B cell (primary cell): Measurements from ENCODE around the gene P3H3. TPM values are rescaled to one million over a fixed set of nuclear protein-coding genes. Genes with fewer than 3 reads are reported as not detected.
A peak's percentile ranks its signal among the peaks of the same experiment; 100 is the strongest.

Experiments
- ATAC-seq: fragments of 200-7000 bp; cut with Tn5 transposase; one replicate; pipeline ENCODE4 v1.10.0; 2021; ENCODE audit warnings: low read depth, mild to moderate bottlenecking, moderate number of reproducible peaks, moderate library complexity
- CTCF ChIA-PET: fragments of 350-600 bp; sonication (Branson Sonifier 250); formaldehyde crosslinking; loops from one replicate; lab custom pipeline; 2021; ENCODE audit warnings: antibody characterized with exemption, inconsistent platforms; lab: Charles Lee
- POLR2A ChIA-PET: fragments of 350-600 bp; sonication (Branson Sonifier 250); formaldehyde crosslinking; loops from one replicate; lab custom pipeline; 2021; ENCODE audit warnings: antibody characterized with exemption; lab: Charles Lee
- DNase-seq: peaks from one replicate; pipeline ENCODE4 v3.0.0; 2013
- H2AFZ ChIP-seq: 2 replicates; pipeline ENCODE4 v1.6.1; 2012; ENCODE audit warnings: mild to moderate bottlenecking, low read depth, low read length; ENCODE audit not compliant: insufficient read depth, poor library complexity, severe bottlenecking
- H3K27ac ChIP-seq, 2 donors: 1 replicate in 1 of 2; 2 replicates in 1 of 2; pipeline ENCODE4 v1.5.1; 2012 to 2013; ENCODE audit warnings: low read length in 2 of 2, mild to moderate bottlenecking in 2 of 2, moderate library complexity in 1 of 2
- H3K27me3 ChIP-seq, 4 experiments: fragments of 200-600 bp in 1 of 4; sonication (generic) in 1 of 4; replicated peaks in 1 of 4; 1 replicate in 2 of 4; 2 replicates in 2 of 4; pipeline versions ENCODE4 v1.6.1 to v1.7.0; 2013 to 2016; ENCODE audit warnings: low read length in 3 of 4, mild to moderate bottlenecking in 2 of 4, mixed read lengths in 1 of 4, moderate library complexity in 1 of 4; ENCODE audit not compliant: insufficient read depth in 4 of 4, control insufficient read depth in 3 of 4; ENCODE audit errors: control extremely low read depth in 1 of 4
- H3K36me3 ChIP-seq, 2 experiments: replicated peaks in 1 of 2; 1 replicate in 1 of 2; 2 replicates in 1 of 2; pipeline versions ENCODE4 v1.6.1 to v1.7.1; 2013; ENCODE audit warnings: low read length in 1 of 2; ENCODE audit not compliant: insufficient read depth in 2 of 2, control insufficient read depth in 1 of 2; ENCODE audit errors: control extremely low read depth in 1 of 2, extremely low read depth in 1 of 2
- H3K4me1 ChIP-seq, 2 donors: fragments of 200-600 bp in 1 of 2; sonication (generic) in 1 of 2; 1 replicate in 1 of 2; 2 replicates in 1 of 2; pipeline versions ENCODE4 v1.5.1 to v1.6.1; 2013 to 2017; ENCODE audit warnings: low read length in 2 of 2; ENCODE audit not compliant: control insufficient read depth in 2 of 2, insufficient read depth in 2 of 2
- H3K4me2 ChIP-seq: replicated peaks from 2 replicates; pipeline ENCODE3; 2012; ENCODE audit warnings: mild to moderate bottlenecking, low read depth, low read length; ENCODE audit not compliant: poor library complexity, severe bottlenecking
- H3K4me3 ChIP-seq, 5 experiments: fragments of 200-600 bp in 1 of 5; sonication (generic) in 1 of 5; 1 replicate in 3 of 5; 2 replicates in 2 of 5; pipeline versions ENCODE4 v1.5.1 to v1.7.0; 2011 to 2016; ENCODE audit warnings: low read length in 4 of 5, mild to moderate bottlenecking in 4 of 5, low read depth in 2 of 5, control low read depth in 1 of 5, moderate library complexity in 1 of 5; ENCODE audit not compliant: insufficient read depth in 1 of 5; ENCODE audit errors: control extremely low read depth in 1 of 5, extremely low read depth in 1 of 5
- H3K79me2 ChIP-seq: fragments of 200-600 bp; sonication (generic); one replicate; pipeline ENCODE4 v1.6.0; 2016; ENCODE audit warnings: low read length; ENCODE audit not compliant: control insufficient read depth, insufficient read depth
- H3K9ac ChIP-seq: fragments of 200-600 bp; sonication (generic); 2 replicates; pipeline ENCODE4 v1.6.1; 2017; ENCODE audit warnings: mild to moderate bottlenecking, low read length, moderate library complexity
- H3K9me3 ChIP-seq, 3 donors: one replicate each; pipeline versions ENCODE4 v1.6.1 to v1.7.1; 2013; ENCODE audit warnings: low read length in 2 of 3; ENCODE audit not compliant: control insufficient read depth in 2 of 3, insufficient read depth in 1 of 3; ENCODE audit errors: control extremely low read depth in 1 of 3
- H4K20me1 ChIP-seq: 2 replicates; pipeline ENCODE4 v1.6.0; 2012; ENCODE audit warnings: mild to moderate bottlenecking, low read length; ENCODE audit not compliant: insufficient read depth, control insufficient read depth, poor library complexity, severe bottlenecking
- H3K27ac Mint-ChIP-seq: one replicate; pipeline ENCODE4 v1.8.0; 2021; ENCODE audit warnings: mixed read lengths
- H3K27me3 Mint-ChIP-seq: one replicate; pipeline ENCODE4 v1.8.0; 2021; ENCODE audit warnings: mixed read lengths
- H3K4me1 Mint-ChIP-seq: one replicate; pipeline ENCODE4 v1.8.0; 2021; ENCODE audit warnings: mixed read lengths
- H3K4me3 Mint-ChIP-seq: one replicate; pipeline ENCODE4 v1.8.0; 2021; ENCODE audit warnings: mixed read lengths
- H3K9me3 Mint-ChIP-seq: one replicate; pipeline ENCODE4 v1.8.0; 2022; ENCODE audit warnings: mixed read lengths; ENCODE audit not compliant: insufficient read depth
- EZH2 ChIP-seq: IDR thresholded peaks from 2 replicates; pipeline ENCODE4 v1.6.1; 2012; ENCODE audit warnings: borderline replicate concordance, low read depth, mild to moderate bottlenecking, moderate library complexity, low read length; ENCODE audit not compliant: insufficient read depth, poor library complexity, severe bottlenecking
- WGBS: methylation state at CpG from one replicate; pipeline ENCODE4 v1.1.5; 2013; ENCODE audit warnings: missing lambda C conversion rate; ENCODE audit not compliant: insufficient coverage; 5-methylcytosine and 5-hydroxymethylcytosine counted together
- intact Hi-C: fragments of 100-400 bp; cut with micrococcal nuclease; formaldehyde crosslinking; loops from one replicate; pipeline ENCODE4 v1.10.0; 2022
- polyA plus RNA-seq: library from polyadenylated mRNA; depleted of rRNA; stranded (reverse); fragments of >200 nt; gene quantifications from 2 replicates; pipeline ENCODE4 v1.2.3, GENCODE V29; 2012
- total RNA-seq, 2 donors: library from RNA; stranded (reverse); fragments of 120-200 nt in 1 of 2; gene quantifications; 1 replicate in 1 of 2; 2 replicates in 1 of 2; pipeline versions ENCODE4 v1.2.3 to v1.2.4, GENCODE V29; 2013 to 2022
- TF ChIP-seq, protein P1 (sequence below): fragments of 200-600 bp; IDR thresholded peaks from one replicate; pipeline ENCODE4 v1.8.0; 2022; ENCODE audit warnings: antibody characterized with exemption, mild to moderate bottlenecking

The P3H3 gene
- total and polyA plus RNA-seq, 2 donors (not counting 1 experiment from before 2014, with no cell fraction given) = 0.09 TPM; not detected in 1

- Histone ChIP-seq H3K9ac (no peak overlapping the region), H3K27ac (no peak overlapping the region), H3K27me3 (peaks cover 0 to 51% (median 11%) of the 10 kb centered on the region in 4 experiments), H3K79me2 (no peaks in the 10 kb centered on the region), H3K4me2 (no peak overlapping the region), H2AFZ (no peak overlapping the region), H3K4me1 (peaks cover 11 to 14% of the 10 kb centered on the region in 2 donors), H3K4me3 (no peak overlapping the region), H3K9me3 (peaks cover 0 to 2% (median 0%) of the 10 kb centered on the region in 3 donors), H3K36me3 (no peaks in the 10 kb centered on the region), H4K20me1 (no peaks in the 10 kb centered on the region)
- ChIA-PET CTCF (no interaction called here), POLR2A (no interaction called here)
- DNase-seq = no peak
- Mint-ChIP-seq H3K4me1 (peaks cover 10% of the 10 kb centered on the region), H3K9me3 (no peaks in the 10 kb centered on the region), H3K27ac (no peak overlapping the region), H3K4me3 (no peak overlapping the region), H3K27me3 (peaks cover 58% of the 10 kb centered on the region)
- WGBS = 92% methylated on average over 5 of the region's 5 CpGs
- ATAC-seq = no peak
- intact Hi-C loops = no loop called here
- TF ChIP-seq, protein P1, sequence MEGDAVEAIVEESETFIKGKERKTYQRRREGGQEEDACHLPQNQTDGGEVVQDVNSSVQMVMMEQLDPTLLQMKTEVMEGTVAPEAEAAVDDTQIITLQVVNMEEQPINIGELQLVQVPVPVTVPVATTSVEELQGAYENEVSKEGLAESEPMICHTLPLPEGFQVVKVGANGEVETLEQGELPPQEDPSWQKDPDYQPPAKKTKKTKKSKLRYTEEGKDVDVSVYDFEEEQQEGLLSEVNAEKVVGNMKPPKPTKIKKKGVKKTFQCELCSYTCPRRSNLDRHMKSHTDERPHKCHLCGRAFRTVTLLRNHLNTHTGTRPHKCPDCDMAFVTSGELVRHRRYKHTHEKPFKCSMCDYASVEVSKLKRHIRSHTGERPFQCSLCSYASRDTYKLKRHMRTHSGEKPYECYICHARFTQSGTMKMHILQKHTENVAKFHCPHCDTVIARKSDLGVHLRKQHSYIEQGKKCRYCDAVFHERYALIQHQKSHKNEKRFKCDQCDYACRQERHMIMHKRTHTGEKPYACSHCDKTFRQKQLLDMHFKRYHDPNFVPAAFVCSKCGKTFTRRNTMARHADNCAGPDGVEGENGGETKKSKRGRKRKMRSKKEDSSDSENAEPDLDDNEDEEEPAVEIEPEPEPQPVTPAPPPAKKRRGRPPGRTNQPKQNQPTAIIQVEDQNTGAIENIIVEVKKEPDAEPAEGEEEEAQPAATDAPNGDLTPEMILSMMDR = no peak
- TF ChIP-seq EZH2 = no peak
These were observed 8.0 kb upstream of the P3H3 start for GRCh38 chr12:6820166-6820565.

- Histone ChIP-seq H3K4me3 (no peak within 1 kb of the TSS), H4K20me1 (no peaks in the 10 kb centered on the region), H3K79me2 (no peaks in the 10 kb centered on the region), H2AFZ (no peak within 1 kb of the TSS), H3K9ac (no peak within 1 kb of the TSS), H3K4me1 (peaks cover 17% of the 10 kb centered on the region in 2 donors), H3K27me3 (peaks cover 0 to 59% (median 23%) of the 10 kb centered on the region in 4 experiments), H3K4me2 (peak within 1 kb of the TSS; percentile 48), H3K9me3 (peaks cover 0 to 13% (median 0%) of the 10 kb centered on the region in 3 donors), H3K27ac (no peak within 1 kb of the TSS), H3K36me3 (no peaks in the 10 kb centered on the region)
- peak within 1 kb of the TSS; percentile 64 for H3K4me3 Mint-ChIP-seq
- ChIA-PET CTCF (interaction anchor here (0.8 to 6.2 kb wide), 3 partner anchors 10 to 47 kb away, joined by 3 to 31 read pairs (median 3); no protein-coding TSS in a partner anchor), POLR2A (interaction anchor here (0.6 kb wide), 1 partner anchor 93 kb away, joined by 3 read pairs; the partner anchor contains the start of gene ENO2)
- DNase-seq (peak; percentile 28), ATAC-seq (no peak)
- H3K9me3 Mint-ChIP-seq = no peaks in the 10 kb centered on the region
- peaks cover 15% of the 10 kb centered on the region for H3K4me1 Mint-ChIP-seq
- H3K27me3 Mint-ChIP-seq = peaks cover 63% of the 10 kb centered on the region
- WGBS = 4% methylated on average over 9 of the region's 28 CpGs
- no peak within 1 kb of the TSS for H3K27ac Mint-ChIP-seq
- intact Hi-C loops = no loop called here
- TF ChIP-seq, protein P1 = no peak
- no peak for TF ChIP-seq EZH2
These were observed 6.4 kb upstream of the P3H3 start, which contains the start of gene GPR162 for GRCh38 chr12:6821591-6822425. Gene GPR162 (plus strand): TSS chr12:6821821. CDS start chr12:6823899, 2,078 bp downstream.
